HG03175 (cell line): ENCODE results near the gene CH25H.
"Not testable (repeated sequence)": the region's sequence is repeated elsewhere in the genome, so short reads cannot be mapped to it uniquely, and the experiment has no call there.

ENCODE experiments used
- ATAC-seq: cut with Tn5 transposase; IDR thresholded peaks from one replicate; pipeline ENCODE4 v1.9.1; 2021; ENCODE audit warnings: mild to moderate bottlenecking, moderate library complexity; ENCODE audit not compliant: unreplicated experiment

The CH25H gene

DNA sequence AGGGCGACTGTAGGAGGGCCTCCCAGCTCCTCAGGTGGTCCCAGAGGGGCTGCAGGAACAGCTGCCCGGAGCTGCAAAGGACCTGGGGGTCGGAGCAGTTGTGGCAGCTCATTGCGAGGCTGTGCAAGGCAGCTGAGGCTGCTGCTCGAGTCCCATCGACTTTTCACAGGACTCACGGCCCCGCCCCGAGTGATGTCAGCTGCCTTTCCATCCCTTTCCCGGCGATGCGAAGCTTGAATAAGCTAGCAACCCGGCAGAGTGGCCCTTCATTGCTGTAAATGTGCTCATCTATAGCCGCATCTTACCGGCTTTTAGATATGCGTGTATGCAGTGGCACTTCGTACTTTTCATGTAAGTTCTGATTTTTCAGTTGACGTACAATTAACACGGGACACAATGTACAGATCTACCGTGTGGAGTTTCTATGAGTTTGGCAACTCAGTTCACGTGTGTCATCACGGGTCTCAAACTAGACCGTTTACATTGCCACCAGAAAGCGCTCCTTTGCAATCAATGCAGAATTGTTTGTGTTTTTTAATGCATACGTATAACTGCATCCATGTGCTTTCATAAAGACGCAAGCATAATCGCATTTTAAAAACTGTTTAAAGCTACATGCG is at the start of gene CH25H:
Gene CH25H, minus strand, starts transcription at position 137 of the 620 bp plus-strand sequence. Its CDS starts 25 bp downstream, at position 112.
- ATAC-seq, result peak; percentile 53

DNA sequence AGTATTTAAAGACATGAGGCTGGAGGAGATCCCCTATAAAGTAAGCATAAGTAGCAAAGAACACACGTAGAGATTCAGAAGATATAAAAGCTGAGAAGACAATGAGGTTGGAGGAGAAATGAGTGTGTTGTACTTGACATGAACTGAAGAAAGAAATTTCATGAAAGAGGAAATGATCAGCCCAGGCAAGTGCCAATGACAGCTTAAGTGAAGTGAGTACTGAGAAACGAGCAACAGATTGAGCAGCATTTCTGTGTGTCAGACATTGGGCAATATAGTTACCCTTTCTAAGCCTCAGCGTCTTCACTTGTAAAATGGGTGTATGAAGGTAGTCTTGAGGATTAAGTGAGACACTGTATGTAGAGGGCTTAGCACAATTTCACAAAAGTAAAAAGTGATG is 49.2 kb upstream of the CH25H start:
- ATAC-seq, result no peak

DNA sequence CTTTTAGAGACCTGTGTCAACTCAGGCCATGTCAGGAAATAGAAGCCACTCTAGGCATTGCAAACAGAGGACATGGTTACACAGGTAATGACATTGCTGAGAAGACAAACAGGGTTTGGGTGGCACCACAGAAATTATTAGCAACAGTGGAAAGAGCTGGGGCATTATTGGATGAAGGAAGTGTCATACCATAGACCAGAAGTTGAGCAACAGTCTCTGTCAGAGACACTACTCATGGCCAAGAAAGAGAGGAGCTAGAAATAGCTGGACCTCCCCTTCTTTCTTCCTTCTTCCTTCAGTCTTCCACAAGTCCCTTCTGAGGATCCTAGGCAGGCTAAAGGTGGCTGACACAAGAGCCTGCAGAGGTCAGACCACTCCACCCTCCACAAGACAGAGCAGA is 48.7 kb upstream of the CH25H start:
- ATAC-seq, result no peak

DNA sequence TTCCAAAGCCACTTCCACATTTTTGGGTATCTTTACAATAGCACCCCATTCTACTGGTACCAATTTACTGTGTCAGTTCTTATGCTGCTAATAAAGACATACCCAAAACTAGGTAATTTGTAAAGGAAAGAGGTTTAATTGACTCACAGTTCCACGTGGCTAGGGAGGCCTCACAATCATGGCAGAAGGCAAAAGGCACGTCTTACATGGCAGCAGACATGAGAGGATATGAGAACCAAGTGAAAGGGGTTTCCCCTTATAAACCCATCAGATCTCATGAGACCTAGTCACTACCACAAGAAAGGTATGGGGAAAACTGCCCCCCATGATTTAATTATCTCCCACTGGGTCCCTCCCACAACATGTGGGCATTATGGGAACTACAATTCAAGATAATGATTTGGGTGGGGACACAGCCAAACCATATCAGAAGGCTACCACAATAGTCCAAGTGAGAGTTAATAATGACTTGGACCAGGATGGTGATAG is 48.0 kb upstream of the CH25H start:
- not testable (repeated sequence) for ATAC-seq

- ATAC-seq, result no peak
These were observed 45.1 kb upstream of the CH25H start for GRCh38 chr10:89252225-89252585.

GRCh38 chr10:89251409-89252224 is 44.5 kb upstream of the CH25H start, which contains the start of gene LIPA:
Gene LIPA, minus strand, starts transcription at chr10:89251775. Its CDS starts 4,127 bp downstream, at chr10:89247648.
- ATAC-seq, result peak; percentile 95

- ATAC-seq, result no peak
These were observed 43.8 kb upstream of the CH25H start for GRCh38 chr10:89250865-89251408.

DNA sequence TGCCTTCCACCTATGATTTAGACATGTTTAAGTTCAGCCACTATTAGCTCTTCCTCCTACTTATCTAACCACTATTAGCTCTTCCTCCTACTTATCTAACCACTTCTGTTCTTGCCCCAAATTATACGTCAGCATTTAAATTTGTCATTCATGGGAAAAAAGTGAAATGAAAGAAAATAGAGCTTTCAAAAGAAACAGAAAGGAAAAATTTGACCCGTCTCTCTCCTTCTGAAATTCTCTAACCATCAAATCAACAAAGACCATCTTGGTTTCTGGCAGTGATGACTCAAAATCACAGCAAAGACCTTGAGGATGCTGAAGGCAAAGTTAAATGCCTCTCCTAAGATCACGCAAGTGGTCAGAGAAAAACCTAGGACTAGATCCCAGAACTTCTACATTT is 41.9 kb upstream of the CH25H start:
- no peak for ATAC-seq

GRCh38 chr10:89247623-89248022 is 40.5 kb upstream of the CH25H start:
- not testable (repeated sequence) for ATAC-seq

DNA sequence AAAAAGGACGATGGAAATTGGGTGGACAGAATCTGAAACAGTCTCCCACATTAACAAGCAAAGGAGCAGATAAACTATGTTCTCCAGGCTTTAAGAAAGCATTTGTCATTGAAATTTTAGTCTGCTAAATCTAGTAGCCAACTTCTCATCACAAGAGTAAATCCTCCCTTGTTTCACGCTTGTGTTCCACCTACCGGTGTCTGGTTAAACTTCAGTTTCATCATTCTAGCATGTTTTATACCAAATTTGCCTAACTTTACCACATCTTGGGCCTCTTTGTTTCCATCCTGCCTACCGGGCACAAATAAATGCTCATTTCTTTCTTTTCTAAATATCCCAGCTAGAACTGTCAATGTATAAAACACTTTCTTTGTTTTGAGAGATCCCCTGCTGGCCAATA is 38.7 kb upstream of the CH25H start:
- ATAC-seq, result peak; percentile 62

GRCh38 chr10:89242840-89243568 is 35.9 kb upstream of the CH25H start:
- no peak for ATAC-seq

DNA sequence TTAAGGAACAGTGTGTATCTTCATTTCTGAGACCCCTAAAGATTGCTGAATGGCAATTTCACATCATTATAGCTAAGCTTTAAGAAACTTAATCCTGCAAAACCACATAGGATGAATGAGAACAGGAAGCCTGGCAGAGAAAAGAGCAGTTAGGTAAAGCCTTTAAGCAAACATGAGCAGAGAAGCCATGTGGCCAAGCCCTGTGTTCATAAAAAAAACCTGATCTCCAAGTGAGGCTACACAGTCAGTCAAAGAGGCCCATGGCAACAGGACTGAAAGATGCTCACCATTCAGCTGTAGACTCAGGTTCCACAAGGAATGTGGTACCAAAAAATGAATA is 35.2 kb upstream of the CH25H start:
- ATAC-seq, result no peak

- ATAC-seq, result no peak
These were observed 34.6 kb upstream of the CH25H start for GRCh38 chr10:89241486-89242344.

- no peak for ATAC-seq
These were observed 33.9 kb upstream of the CH25H start for GRCh38 chr10:89241026-89241425.

- no peak for ATAC-seq
These were observed 33.4 kb upstream of the CH25H start for GRCh38 chr10:89240519-89240918.

GRCh38 chr10:89238956-89239644 is 32.0 kb upstream of the CH25H start:
- ATAC-seq, result no peak

- no peak for ATAC-seq
These were observed 30.7 kb upstream of the CH25H start for GRCh38 chr10:89237849-89238248.

DNA sequence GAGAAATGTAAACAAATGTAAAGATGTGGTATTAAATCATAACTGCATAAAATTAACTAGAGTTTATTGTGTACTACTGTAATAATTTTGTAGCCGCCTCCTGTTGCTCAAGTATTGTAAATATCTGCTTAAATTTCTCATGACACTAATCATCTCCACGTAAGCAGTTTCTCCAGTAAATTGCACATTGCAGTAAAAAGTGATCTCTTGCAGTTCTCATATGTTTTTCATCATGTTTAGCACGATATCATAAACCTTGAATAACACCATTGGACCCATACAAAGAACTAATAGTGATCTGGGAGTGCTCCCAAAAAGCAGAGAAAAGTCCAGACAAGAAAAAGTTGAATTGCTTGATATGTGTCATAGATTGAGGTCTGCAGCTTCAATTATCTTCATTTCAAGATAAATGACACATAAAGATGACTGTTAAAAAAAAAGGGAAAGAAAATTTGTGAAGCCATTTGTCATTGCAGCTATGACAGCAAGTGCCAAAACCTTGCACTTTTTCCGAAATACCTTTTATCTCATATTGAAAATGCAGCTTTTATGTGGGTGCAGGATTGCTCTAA is 29.2 kb upstream of the CH25H start:
- ATAC-seq, result no peak

DNA sequence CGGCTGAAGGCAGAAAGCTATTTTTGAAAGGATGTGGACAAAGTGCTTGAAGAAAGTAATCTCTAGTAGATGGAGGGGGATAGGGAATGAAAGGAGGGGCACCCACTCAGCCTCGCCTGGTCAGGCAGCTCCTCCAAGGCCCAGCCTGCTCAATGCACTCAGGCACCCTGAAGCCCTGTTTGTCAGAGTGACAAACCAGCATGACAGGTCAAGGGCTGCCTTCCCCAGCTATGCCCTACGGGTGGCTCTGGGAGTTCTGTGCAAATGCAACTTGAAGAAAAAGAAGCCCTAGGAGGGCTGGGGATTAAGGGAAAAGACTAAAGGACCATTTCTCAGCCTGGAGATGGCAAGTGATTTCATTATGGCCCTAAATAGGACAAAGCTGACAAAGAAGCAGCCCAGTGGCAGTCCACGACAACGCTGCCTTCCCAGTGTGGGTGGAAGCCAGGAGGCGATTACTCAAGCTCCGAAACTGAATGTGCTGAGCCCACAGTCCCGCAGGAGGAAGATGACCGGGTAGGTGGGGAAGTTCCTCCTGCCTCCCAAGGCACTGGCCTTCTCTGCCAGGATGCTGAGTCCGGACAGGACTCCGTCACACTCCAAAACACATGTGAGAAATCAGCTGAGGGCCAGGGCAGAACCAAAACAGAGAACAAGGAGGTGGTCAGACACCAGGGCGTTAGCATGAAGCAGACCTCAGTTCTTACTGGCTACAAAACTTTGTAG is 28.1 kb upstream of the CH25H start:
- ATAC-seq, result no peak
